B cell (primary cell): ENCODE data around the gene ATAD3B. TPM values are rescaled to one million over a fixed set of nuclear protein-coding genes. Genes with fewer than 3 reads are reported as not detected.
"Not testable (repeated sequence)": the region's sequence is repeated elsewhere in the genome, so short reads cannot be mapped to it uniquely, and the experiment has no call there.

Source experiments
- ATAC-seq: fragments of 200-7000 bp; cut with Tn5 transposase; one replicate; pipeline ENCODE4 v1.10.0; 2021; ENCODE audit warnings: low read depth, mild to moderate bottlenecking, moderate number of reproducible peaks, moderate library complexity
- CTCF ChIA-PET: fragments of 350-600 bp; sonication (Branson Sonifier 250); formaldehyde crosslinking; loops from one replicate; lab custom pipeline; 2021; ENCODE audit warnings: antibody characterized with exemption, inconsistent platforms; lab: Charles Lee
- POLR2A ChIA-PET: fragments of 350-600 bp; sonication (Branson Sonifier 250); formaldehyde crosslinking; loops from one replicate; lab custom pipeline; 2021; ENCODE audit warnings: antibody characterized with exemption; lab: Charles Lee
- DNase-seq: peaks from one replicate; pipeline ENCODE4 v3.0.0; 2013
- H2AFZ ChIP-seq: 2 replicates; pipeline ENCODE4 v1.6.1; 2012; ENCODE audit warnings: mild to moderate bottlenecking, low read depth, low read length; ENCODE audit not compliant: insufficient read depth, poor library complexity, severe bottlenecking
- H3K27ac ChIP-seq, 2 donors: 1 replicate in 1 of 2; 2 replicates in 1 of 2; pipeline ENCODE4 v1.5.1; 2012 to 2013; ENCODE audit warnings: low read length in 2 of 2, mild to moderate bottlenecking in 2 of 2, moderate library complexity in 1 of 2
- H3K27me3 ChIP-seq, 4 experiments: fragments of 200-600 bp in 1 of 4; sonication (generic) in 1 of 4; replicated peaks in 1 of 4; 1 replicate in 2 of 4; 2 replicates in 2 of 4; pipeline versions ENCODE4 v1.6.1 to v1.7.0; 2013 to 2016; ENCODE audit warnings: low read length in 3 of 4, mild to moderate bottlenecking in 2 of 4, mixed read lengths in 1 of 4, moderate library complexity in 1 of 4; ENCODE audit not compliant: insufficient read depth in 4 of 4, control insufficient read depth in 3 of 4; ENCODE audit errors: control extremely low read depth in 1 of 4
- H3K36me3 ChIP-seq, 2 experiments: replicated peaks in 1 of 2; 1 replicate in 1 of 2; 2 replicates in 1 of 2; pipeline versions ENCODE4 v1.6.1 to v1.7.1; 2013; ENCODE audit warnings: low read length in 1 of 2; ENCODE audit not compliant: insufficient read depth in 2 of 2, control insufficient read depth in 1 of 2; ENCODE audit errors: control extremely low read depth in 1 of 2, extremely low read depth in 1 of 2
- H3K4me1 ChIP-seq, 2 donors: fragments of 200-600 bp in 1 of 2; sonication (generic) in 1 of 2; 1 replicate in 1 of 2; 2 replicates in 1 of 2; pipeline versions ENCODE4 v1.5.1 to v1.6.1; 2013 to 2017; ENCODE audit warnings: low read length in 2 of 2; ENCODE audit not compliant: control insufficient read depth in 2 of 2, insufficient read depth in 2 of 2
- H3K4me2 ChIP-seq: replicated peaks from 2 replicates; pipeline ENCODE3; 2012; ENCODE audit warnings: mild to moderate bottlenecking, low read depth, low read length; ENCODE audit not compliant: poor library complexity, severe bottlenecking
- H3K4me3 ChIP-seq, 5 experiments: fragments of 200-600 bp in 1 of 5; sonication (generic) in 1 of 5; 1 replicate in 3 of 5; 2 replicates in 2 of 5; pipeline versions ENCODE4 v1.5.1 to v1.7.0; 2011 to 2016; ENCODE audit warnings: low read length in 4 of 5, mild to moderate bottlenecking in 4 of 5, low read depth in 2 of 5, control low read depth in 1 of 5, moderate library complexity in 1 of 5; ENCODE audit not compliant: insufficient read depth in 1 of 5; ENCODE audit errors: control extremely low read depth in 1 of 5, extremely low read depth in 1 of 5
- H3K79me2 ChIP-seq: fragments of 200-600 bp; sonication (generic); one replicate; pipeline ENCODE4 v1.6.0; 2016; ENCODE audit warnings: low read length; ENCODE audit not compliant: control insufficient read depth, insufficient read depth
- H3K9ac ChIP-seq: fragments of 200-600 bp; sonication (generic); 2 replicates; pipeline ENCODE4 v1.6.1; 2017; ENCODE audit warnings: mild to moderate bottlenecking, low read length, moderate library complexity
- H3K9me3 ChIP-seq, 3 donors: one replicate each; pipeline versions ENCODE4 v1.6.1 to v1.7.1; 2013; ENCODE audit warnings: low read length in 2 of 3; ENCODE audit not compliant: control insufficient read depth in 2 of 3, insufficient read depth in 1 of 3; ENCODE audit errors: control extremely low read depth in 1 of 3
- H4K20me1 ChIP-seq: 2 replicates; pipeline ENCODE4 v1.6.0; 2012; ENCODE audit warnings: mild to moderate bottlenecking, low read length; ENCODE audit not compliant: insufficient read depth, control insufficient read depth, poor library complexity, severe bottlenecking
- H3K27ac Mint-ChIP-seq: one replicate; pipeline ENCODE4 v1.8.0; 2021; ENCODE audit warnings: mixed read lengths
- H3K27me3 Mint-ChIP-seq: one replicate; pipeline ENCODE4 v1.8.0; 2021; ENCODE audit warnings: mixed read lengths
- H3K4me1 Mint-ChIP-seq: one replicate; pipeline ENCODE4 v1.8.0; 2021; ENCODE audit warnings: mixed read lengths
- H3K4me3 Mint-ChIP-seq: one replicate; pipeline ENCODE4 v1.8.0; 2021; ENCODE audit warnings: mixed read lengths
- H3K9me3 Mint-ChIP-seq: one replicate; pipeline ENCODE4 v1.8.0; 2022; ENCODE audit warnings: mixed read lengths; ENCODE audit not compliant: insufficient read depth
- CTCF ChIP-seq: fragments of 200-600 bp; IDR thresholded peaks from one replicate; pipeline ENCODE4 v1.8.0; 2022; ENCODE audit warnings: antibody characterized with exemption, mild to moderate bottlenecking
- EZH2 ChIP-seq: IDR thresholded peaks from 2 replicates; pipeline ENCODE4 v1.6.1; 2012; ENCODE audit warnings: borderline replicate concordance, low read depth, mild to moderate bottlenecking, moderate library complexity, low read length; ENCODE audit not compliant: insufficient read depth, poor library complexity, severe bottlenecking
- WGBS: methylation state at CpG from one replicate; pipeline ENCODE4 v1.1.5; 2013; ENCODE audit warnings: missing lambda C conversion rate; ENCODE audit not compliant: insufficient coverage; 5-methylcytosine and 5-hydroxymethylcytosine counted together
- intact Hi-C: fragments of 100-400 bp; cut with micrococcal nuclease; formaldehyde crosslinking; loops from one replicate; pipeline ENCODE4 v1.10.0; 2022
- polyA plus RNA-seq: library from polyadenylated mRNA; depleted of rRNA; stranded (reverse); fragments of >200 nt; gene quantifications from 2 replicates; pipeline ENCODE4 v1.2.3, GENCODE V29; 2012
- total RNA-seq, 2 donors: library from RNA; stranded (reverse); fragments of 120-200 nt in 1 of 2; gene quantifications; 1 replicate in 1 of 2; 2 replicates in 1 of 2; pipeline versions ENCODE4 v1.2.3 to v1.2.4, GENCODE V29; 2013 to 2022

Gene ATAD3B
- total and polyA plus RNA-seq, 2 donors (not counting 1 experiment from before 2014, with no cell fraction given): 50.9 to 51.5 TPM

GRCh38 chr1:1517973-1518620 lies 46.5 kb downstream of the ATAD3B start:
- ChIA-PET CTCF (no interaction called here), POLR2A (no interaction called here)
- H3K36me3 ChIP-seq: peaks cover 1 to 10% of the 10 kb centered on the region in 2 experiments
- intact Hi-C loops: no loop called here
- no peaks in the 10 kb centered on the region for H3K9me3 ChIP-seq
- TF ChIP-seq CTCF (no peak), EZH2 (no peak)
- ATAC-seq (no peak), DNase-seq (no peak)
- no peak overlapping the region for H2AFZ ChIP-seq
- 97% methylated on average over 15 of the region's 28 CpGs for WGBS
- Mint-ChIP-seq H3K4me3 (no peak overlapping the region), H3K9me3 (no peaks in the 10 kb centered on the region), H3K4me1 (peaks cover 3% of the 10 kb centered on the region), H3K27ac (no peak overlapping the region), H3K27me3 (no peaks in the 10 kb centered on the region)
- H3K27me3 ChIP-seq: no peaks in the 10 kb centered on the region
- H3K4me1 ChIP-seq: no peaks in the 10 kb centered on the region
- H3K4me3 ChIP-seq: no peak overlapping the region
- no peak overlapping the region for H3K9ac ChIP-seq
- peaks cover 12% of the 10 kb centered on the region for H3K79me2 ChIP-seq
- no peaks in the 10 kb centered on the region for H4K20me1 ChIP-seq
- H3K27ac ChIP-seq: no peak overlapping the region
- H3K4me2 ChIP-seq: no peak overlapping the region

GRCh38 chr1:1518621-1519007 lies 47.0 kb downstream of the ATAD3B start:
- H3K9me3 ChIP-seq, H4K20me1 ChIP-seq, H3K4me1 Mint-ChIP-seq, H3K4me3 Mint-ChIP-seq, H3K9me3 Mint-ChIP-seq, H3K9ac ChIP-seq, DNase-seq, H3K4me1 ChIP-seq, H3K27me3 ChIP-seq, H3K27me3 Mint-ChIP-seq, ATAC-seq, H3K4me3 ChIP-seq, H3K4me2 ChIP-seq, H2AFZ ChIP-seq, intact Hi-C loops, H3K27ac ChIP-seq, H3K27ac Mint-ChIP-seq, POLR2A ChIA-PET, CTCF ChIA-PET: not testable (repeated sequence)
- peaks cover 12% of the 10 kb centered on the region for H3K79me2 ChIP-seq
- 88% methylated on average over 6 of the region's 19 CpGs for WGBS
- peaks cover 1 to 10% of the 10 kb centered on the region in 2 experiments for H3K36me3 ChIP-seq

- H3K4me2 ChIP-seq, H3K79me2 ChIP-seq, H2AFZ ChIP-seq, DNase-seq, H3K9me3 Mint-ChIP-seq, ATAC-seq, H3K27ac ChIP-seq, H3K27ac Mint-ChIP-seq, H3K4me3 ChIP-seq, H3K9me3 ChIP-seq, CTCF ChIA-PET, POLR2A ChIA-PET, H3K4me1 Mint-ChIP-seq, intact Hi-C loops, H4K20me1 ChIP-seq, H3K27me3 Mint-ChIP-seq, H3K4me3 Mint-ChIP-seq, H3K27me3 ChIP-seq, H3K4me1 ChIP-seq, H3K9ac ChIP-seq: not testable (repeated sequence)
- peaks cover 1 to 12% of the 10 kb centered on the region in 2 experiments for H3K36me3 ChIP-seq
- 96% methylated on average over 35 of the region's 51 CpGs for WGBS
These were observed 48.4 kb downstream of the ATAD3B start for GRCh38 chr1:1519805-1520505.
